ENCODE data around the gene DNAJC27.

- TF ChIP-seq, protein P1, sequence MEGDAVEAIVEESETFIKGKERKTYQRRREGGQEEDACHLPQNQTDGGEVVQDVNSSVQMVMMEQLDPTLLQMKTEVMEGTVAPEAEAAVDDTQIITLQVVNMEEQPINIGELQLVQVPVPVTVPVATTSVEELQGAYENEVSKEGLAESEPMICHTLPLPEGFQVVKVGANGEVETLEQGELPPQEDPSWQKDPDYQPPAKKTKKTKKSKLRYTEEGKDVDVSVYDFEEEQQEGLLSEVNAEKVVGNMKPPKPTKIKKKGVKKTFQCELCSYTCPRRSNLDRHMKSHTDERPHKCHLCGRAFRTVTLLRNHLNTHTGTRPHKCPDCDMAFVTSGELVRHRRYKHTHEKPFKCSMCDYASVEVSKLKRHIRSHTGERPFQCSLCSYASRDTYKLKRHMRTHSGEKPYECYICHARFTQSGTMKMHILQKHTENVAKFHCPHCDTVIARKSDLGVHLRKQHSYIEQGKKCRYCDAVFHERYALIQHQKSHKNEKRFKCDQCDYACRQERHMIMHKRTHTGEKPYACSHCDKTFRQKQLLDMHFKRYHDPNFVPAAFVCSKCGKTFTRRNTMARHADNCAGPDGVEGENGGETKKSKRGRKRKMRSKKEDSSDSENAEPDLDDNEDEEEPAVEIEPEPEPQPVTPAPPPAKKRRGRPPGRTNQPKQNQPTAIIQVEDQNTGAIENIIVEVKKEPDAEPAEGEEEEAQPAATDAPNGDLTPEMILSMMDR (IDR thresholded peaks at IDR 0.05), result no peak
- no peak for TF ChIP-seq POLR2A (IDR thresholded peaks at IDR 0.05)
These were observed 61.5 kb downstream of the DNAJC27 start for GRCh38 chr2:24910245-24910644.

All from body of pancreas (tissue), 4 donors.